ENCODE measurements around the gene KDM2A.

DNA sequence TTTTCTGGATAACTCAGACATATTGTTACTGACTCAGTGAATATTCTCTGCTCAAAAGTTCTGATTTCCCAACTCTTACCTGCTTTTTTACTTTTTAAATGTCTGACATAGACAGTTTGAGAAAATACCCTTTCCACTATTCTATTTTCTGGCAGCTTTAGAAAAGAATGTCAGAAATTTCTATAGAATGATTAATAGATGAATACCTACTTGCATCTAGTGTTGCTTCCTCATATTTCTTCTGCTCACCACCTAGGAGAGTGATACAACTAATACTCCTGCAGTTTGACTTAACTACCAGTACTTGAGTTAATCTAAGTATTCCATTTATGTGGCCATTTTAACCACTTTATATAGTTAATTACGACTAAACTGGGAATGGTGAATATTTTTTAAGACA, 55.2 kb downstream of the KDM2A start:
- TF ChIP-seq POLR2AphosphoS5 (IDR thresholded peaks at IDR 0.05; ENCODE audit: low read depth, low read length) (no peak), POLR2A (IDR thresholded peaks at IDR 0.05; ENCODE audit: low read depth, low read length) (no peak), TAF1 (IDR thresholded peaks at IDR 0.05; ENCODE audit: low read depth, low read length) (no peak), POU2F2 (IDR thresholded peaks at IDR 0.05; ENCODE audit: low read depth, low read length) (no peak), PAX5 (IDR thresholded peaks at IDR 0.05; ENCODE audit: insufficient read depth, low read length, severe bottlenecking) (no peak), SPI1 (IDR thresholded peaks at IDR 0.05; ENCODE audit: low read depth, low read length) (no peak)
